Natural killer cell treated with Interleukin-12 subunit alpha and Interleukin-12 subunit beta and Interleukin-15 and Interleukin-18, amount 100 ng/mL, for 72 hours (primary cell): ENCODE data around the gene IQGAP2. TPM values are rescaled to one million over a fixed set of nuclear protein-coding genes. Genes with fewer than 3 reads are reported as not detected.
A peak's percentile ranks its signal among the peaks of the same experiment; 100 is the strongest.

Experiments used
- ATAC-seq, 2 donors: fragments of 150-1000 bp; cut with Tn5 transposase in 1 of 2; sonication (Bioruptor Pico), chemical (Tn5 transposase) in 1 of 2; 2 replicates each; pipeline ENCODE4 v1.10.0; 2021
- DNase-seq: peaks from one replicate; pipeline ENCODE4 v3.0.0; 2022; ENCODE audit warnings: low spot score
- H3K27ac Mint-ChIP-seq, 2 donors: 1 replicate in 1 of 2; 2 replicates in 1 of 2; pipeline ENCODE4 v1.8.0; 2022; ENCODE audit warnings: mixed read lengths in 2 of 2, mild to moderate bottlenecking in 1 of 2, moderate library complexity in 1 of 2
- H3K27me3 Mint-ChIP-seq, 2 donors: 1 replicate in 1 of 2; 2 replicates in 1 of 2; pipeline ENCODE4 v1.8.0; 2022; ENCODE audit warnings: mixed read lengths in 2 of 2
- H3K36me3 Mint-ChIP-seq: one replicate; pipeline ENCODE4 v1.8.0; 2022; ENCODE audit warnings: mixed read lengths
- H3K4me1 Mint-ChIP-seq, 2 donors: 1 replicate in 1 of 2; 2 replicates in 1 of 2; pipeline ENCODE4 v1.8.0; 2022; ENCODE audit warnings: low read depth in 2 of 2, mixed read lengths in 2 of 2, mild to moderate bottlenecking in 1 of 2
- H3K4me3 Mint-ChIP-seq: one replicate; pipeline ENCODE4 v1.8.0; 2022; ENCODE audit warnings: mixed read lengths
- H3K9me3 Mint-ChIP-seq: 2 replicates; pipeline ENCODE4 v1.8.0; 2022; ENCODE audit warnings: mixed read lengths
- total RNA-seq, 2 donors: library from RNA; stranded (reverse); gene quantifications; one replicate each; pipeline ENCODE4 v1.2.3, GENCODE V29; 2022

IQGAP2 gene
- total RNA-seq, 2 donors from 2014 or later = 104 to 111 TPM

- Mint-ChIP-seq H3K27me3 (no peaks in the 10 kb centered on the region), H3K27ac (peak overlapping the region in 1 of 2 donors; percentile 82), H3K36me3 (peaks cover 21% of the 10 kb centered on the region), H3K4me3 (no peak overlapping the region), H3K9me3 (peaks cover 7% of the 10 kb centered on the region), H3K4me1 (peaks cover 62 to 66% of the 10 kb centered on the region in 2 donors)
- DNase-seq = no peak
- ATAC-seq = no peak
Measured at GRCh38 chr5:76438025-76438424, 34.9 kb downstream of the IQGAP2 start.

- Mint-ChIP-seq H3K27me3 (no peaks in the 10 kb centered on the region), H3K4me1 (peaks cover 53 to 65% of the 10 kb centered on the region in 2 donors), H3K9me3 (peaks cover 7% of the 10 kb centered on the region), H3K27ac (peak overlapping the region; percentile 2 to 82), H3K36me3 (peaks cover 21% of the 10 kb centered on the region), H3K4me3 (no peak overlapping the region)
- DNase-seq = no peak
- no peak for ATAC-seq
Measured at GRCh38 chr5:76439201-76439600, 36.1 kb downstream of the IQGAP2 start.

GRCh38 chr5:76439929-76440328 is 36.8 kb downstream of the IQGAP2 start:
- Mint-ChIP-seq H3K36me3 (peaks cover 23% of the 10 kb centered on the region), H3K27me3 (no peaks in the 10 kb centered on the region), H3K4me3 (no peak overlapping the region), H3K27ac (peak overlapping the region; percentile 2 to 82), H3K4me1 (peaks cover 52 to 62% of the 10 kb centered on the region in 2 donors), H3K9me3 (peaks cover 7% of the 10 kb centered on the region)
- DNase-seq (no peak), ATAC-seq (no peak)

- peaks cover 28% of the 10 kb centered on the region for H3K36me3 Mint-ChIP-seq
- no peaks in the 10 kb centered on the region for H3K27me3 Mint-ChIP-seq
- peaks cover 3% of the 10 kb centered on the region for H3K9me3 Mint-ChIP-seq
- peak overlapping the region in 1 of 2 donors; percentile 64 for H3K27ac Mint-ChIP-seq
- H3K4me3 Mint-ChIP-seq = no peak overlapping the region
- no peak for ATAC-seq
- DNase-seq = no peak
- peaks cover 52 to 59% of the 10 kb centered on the region in 2 donors for H3K4me1 Mint-ChIP-seq
Measured at GRCh38 chr5:76441101-76441500, 38.0 kb downstream of the IQGAP2 start.

- Mint-ChIP-seq H3K36me3 (peaks cover 27% of the 10 kb centered on the region), H3K27ac (peak overlapping the region in 1 of 2 donors; percentile 64), H3K4me3 (no peak overlapping the region), H3K4me1 (peaks cover 53 to 65% of the 10 kb centered on the region in 2 donors), H3K27me3 (no peaks in the 10 kb centered on the region), H3K9me3 (peaks cover 3% of the 10 kb centered on the region)
- no peak for ATAC-seq
- DNase-seq = no peak
Measured at GRCh38 chr5:76441890-76442673, 39.0 kb downstream of the IQGAP2 start.

- H3K4me3 Mint-ChIP-seq = no peak overlapping the region
Measured at GRCh38 chr5:76443066-76443800, 40.1 kb downstream of the IQGAP2 start.

GRCh38 chr5:76445063-76445462 is 42.0 kb downstream of the IQGAP2 start:
- H3K4me3 Mint-ChIP-seq = no peak overlapping the region
- peaks cover 49 to 65% of the 10 kb centered on the region in 2 donors for H3K4me1 Mint-ChIP-seq
- H3K9me3 Mint-ChIP-seq = no peaks in the 10 kb centered on the region
- peak overlapping the region; percentile 8 to 33 for H3K27ac Mint-ChIP-seq
- peaks cover 18% of the 10 kb centered on the region for H3K36me3 Mint-ChIP-seq
- ATAC-seq (no peak), DNase-seq (no peak)
- no peaks in the 10 kb centered on the region for H3K27me3 Mint-ChIP-seq

More at GRCh38 chr5:76443066-76443800, 40.1 kb downstream of the IQGAP2 start:
- Mint-ChIP-seq H3K9me3 (peaks cover under 1% of the 10 kb centered on the region), H3K27me3 (no peaks in the 10 kb centered on the region), H3K36me3 (peaks cover 22% of the 10 kb centered on the region), H3K4me1 (peaks cover 49 to 66% of the 10 kb centered on the region in 2 donors), H3K27ac (peak overlapping the region in 1 of 2 donors; percentile 64)
- DNase-seq = no peak
- ATAC-seq = no peak

GRCh38 chr5:76445830-76446229 is 42.7 kb downstream of the IQGAP2 start:
- Mint-ChIP-seq H3K27ac (peak overlapping the region in 1 of 2 donors; percentile 72), H3K4me1 (peaks cover 57 to 70% of the 10 kb centered on the region in 2 donors), H3K36me3 (peaks cover 18% of the 10 kb centered on the region), H3K9me3 (no peaks in the 10 kb centered on the region), H3K27me3 (no peaks in the 10 kb centered on the region), H3K4me3 (no peak overlapping the region)
- DNase-seq (no peak), ATAC-seq (no peak)

GRCh38 chr5:76446776-76447175 is 43.7 kb downstream of the IQGAP2 start:
- no peaks in the 10 kb centered on the region for H3K27me3 Mint-ChIP-seq
- H3K9me3 Mint-ChIP-seq = peaks cover 4% of the 10 kb centered on the region
- no peak overlapping the region for H3K4me3 Mint-ChIP-seq
- ATAC-seq (no peak), DNase-seq (no peak)
- H3K27ac Mint-ChIP-seq = no peak overlapping the region
- peaks cover 18% of the 10 kb centered on the region for H3K36me3 Mint-ChIP-seq
- peaks cover 57 to 68% of the 10 kb centered on the region in 2 donors for H3K4me1 Mint-ChIP-seq

GRCh38 chr5:76449606-76450005 is 46.5 kb downstream of the IQGAP2 start:
- Mint-ChIP-seq H3K4me1 (peaks cover 59 to 61% of the 10 kb centered on the region in 2 donors), H3K4me3 (no peak overlapping the region)

GRCh38 chr5:76450054-76450453 is 47.0 kb downstream of the IQGAP2 start:
- Mint-ChIP-seq H3K27me3 (no peaks in the 10 kb centered on the region), H3K4me1 (peaks cover 56 to 59% of the 10 kb centered on the region in 2 donors), H3K36me3 (peaks cover 15% of the 10 kb centered on the region), H3K27ac (peak overlapping the region; percentile 22 to 37), H3K9me3 (peaks cover 4% of the 10 kb centered on the region), H3K4me3 (peak overlapping the region; percentile 32)
- ATAC-seq = no peak
- DNase-seq = no peak

More at GRCh38 chr5:76449606-76450005, 46.5 kb downstream of the IQGAP2 start:
- peaks cover 18% of the 10 kb centered on the region for H3K36me3 Mint-ChIP-seq
- H3K9me3 Mint-ChIP-seq = peaks cover 4% of the 10 kb centered on the region
- DNase-seq (no peak), ATAC-seq (no peak)
- H3K27ac Mint-ChIP-seq = peak overlapping the region; percentile 22 to 37
- H3K27me3 Mint-ChIP-seq = no peaks in the 10 kb centered on the region

- H3K9me3 Mint-ChIP-seq = peaks cover 4% of the 10 kb centered on the region
- H3K4me1 Mint-ChIP-seq = peaks cover 52 to 59% of the 10 kb centered on the region in 2 donors
- peaks cover 7% of the 10 kb centered on the region for H3K36me3 Mint-ChIP-seq
- no peaks in the 10 kb centered on the region for H3K27me3 Mint-ChIP-seq
- ATAC-seq = no peak
- H3K4me3 Mint-ChIP-seq = peak overlapping the region; percentile 50
- H3K27ac Mint-ChIP-seq = peak overlapping the region; percentile 34 to 37
- no peak for DNase-seq
Measured at GRCh38 chr5:76451031-76451701, 48.1 kb downstream of the IQGAP2 start.

- no peaks in the 10 kb centered on the region for H3K27me3 Mint-ChIP-seq
- H3K36me3 Mint-ChIP-seq = peaks cover 8% of the 10 kb centered on the region
- H3K9me3 Mint-ChIP-seq = peaks cover 4% of the 10 kb centered on the region
- ATAC-seq = no peak
- H3K4me3 Mint-ChIP-seq = no peak overlapping the region
- no peak for DNase-seq
- peak overlapping the region; percentile 88 to 94 for H3K27ac Mint-ChIP-seq
- H3K4me1 Mint-ChIP-seq = peaks cover 63 to 68% of the 10 kb centered on the region in 2 donors
Measured at GRCh38 chr5:76455531-76456133, 52.5 kb downstream of the IQGAP2 start.
